ENCODE results near the gene BLOC1S1. TPM values are rescaled to one million over a fixed set of nuclear protein-coding genes. Genes with fewer than 3 reads are reported as not detected.
A peak's percentile ranks its signal among the peaks of the same experiment; 100 is the strongest.

BLOC1S1 gene
- total RNA-seq, 1 experiment from 2014 or later = 76.0 TPM

DNA sequence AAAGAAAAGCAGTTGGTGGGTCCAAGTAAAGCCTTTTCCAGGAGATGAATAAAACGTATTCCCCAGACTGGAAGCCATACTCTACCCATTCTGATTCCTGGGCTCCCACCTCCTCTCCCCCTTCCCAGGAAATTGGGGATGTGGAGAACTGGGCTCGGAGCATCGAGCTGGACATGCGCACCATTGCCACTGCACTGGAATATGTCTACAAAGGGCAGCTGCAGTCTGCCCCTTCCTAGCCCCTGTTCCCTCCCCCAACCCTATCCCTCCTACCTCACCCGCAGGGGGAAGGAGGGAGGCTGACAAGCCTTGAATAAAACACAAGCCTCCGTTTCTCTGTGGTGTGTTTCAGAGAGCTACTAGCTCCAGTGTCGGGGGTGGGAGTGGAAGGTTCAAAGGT, 3.5 kb downstream of the BLOC1S1 start:
- DNase-seq (ENCODE audit: low spot score) = no peak
- no peaks in the 10 kb centered on the region for H3K9me3 ChIP-seq (ENCODE audit: low read depth, low read length, poor library complexity, severe bottlenecking)
- no TSS peak for BruUV-seq (replicated peaks)
- CTCF ChIA-PET = no interaction called here
- intact Hi-C loops (cut with micrococcal nuclease; ENCODE audit: unreplicated experiment) = no loop called here
- peaks cover 8% of the 10 kb centered on the region for H3K36me3 ChIP-seq (ENCODE audit: insufficient read depth, low read length, poor library complexity, severe bottlenecking)
- peak overlapping the region; percentile 95 for H3K27ac ChIP-seq (ENCODE audit: low read depth, low read length, poor library complexity, severe bottlenecking)
- H3K27me3 ChIP-seq (replicated peaks; ENCODE audit: insufficient read depth, low read depth, low read length, poor library complexity) = no peaks in the 10 kb centered on the region
- POLR2A ChIA-PET (ENCODE audit: low non-redundant PET) = no interaction called here
- TF ChIP-seq, protein P1, sequence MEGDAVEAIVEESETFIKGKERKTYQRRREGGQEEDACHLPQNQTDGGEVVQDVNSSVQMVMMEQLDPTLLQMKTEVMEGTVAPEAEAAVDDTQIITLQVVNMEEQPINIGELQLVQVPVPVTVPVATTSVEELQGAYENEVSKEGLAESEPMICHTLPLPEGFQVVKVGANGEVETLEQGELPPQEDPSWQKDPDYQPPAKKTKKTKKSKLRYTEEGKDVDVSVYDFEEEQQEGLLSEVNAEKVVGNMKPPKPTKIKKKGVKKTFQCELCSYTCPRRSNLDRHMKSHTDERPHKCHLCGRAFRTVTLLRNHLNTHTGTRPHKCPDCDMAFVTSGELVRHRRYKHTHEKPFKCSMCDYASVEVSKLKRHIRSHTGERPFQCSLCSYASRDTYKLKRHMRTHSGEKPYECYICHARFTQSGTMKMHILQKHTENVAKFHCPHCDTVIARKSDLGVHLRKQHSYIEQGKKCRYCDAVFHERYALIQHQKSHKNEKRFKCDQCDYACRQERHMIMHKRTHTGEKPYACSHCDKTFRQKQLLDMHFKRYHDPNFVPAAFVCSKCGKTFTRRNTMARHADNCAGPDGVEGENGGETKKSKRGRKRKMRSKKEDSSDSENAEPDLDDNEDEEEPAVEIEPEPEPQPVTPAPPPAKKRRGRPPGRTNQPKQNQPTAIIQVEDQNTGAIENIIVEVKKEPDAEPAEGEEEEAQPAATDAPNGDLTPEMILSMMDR (conservative IDR thresholded peaks at IDR 0.05; ENCODE audit: low read depth, low read length) = no peak
- no peak for TF ChIP-seq EZH2 (IDR thresholded peaks at IDR 0.05; ENCODE audit: borderline replicate concordance, low read depth, low read length, poor library complexity, severe bottlenecking)
- peaks cover 40% of the 10 kb centered on the region for H3K4me1 ChIP-seq (ENCODE audit: insufficient read depth, low read length, poor library complexity, severe bottlenecking)
- H3K4me3 ChIP-seq (ENCODE audit: low read depth, low read length, poor library complexity, severe bottlenecking) = no peak overlapping the region

DNA sequence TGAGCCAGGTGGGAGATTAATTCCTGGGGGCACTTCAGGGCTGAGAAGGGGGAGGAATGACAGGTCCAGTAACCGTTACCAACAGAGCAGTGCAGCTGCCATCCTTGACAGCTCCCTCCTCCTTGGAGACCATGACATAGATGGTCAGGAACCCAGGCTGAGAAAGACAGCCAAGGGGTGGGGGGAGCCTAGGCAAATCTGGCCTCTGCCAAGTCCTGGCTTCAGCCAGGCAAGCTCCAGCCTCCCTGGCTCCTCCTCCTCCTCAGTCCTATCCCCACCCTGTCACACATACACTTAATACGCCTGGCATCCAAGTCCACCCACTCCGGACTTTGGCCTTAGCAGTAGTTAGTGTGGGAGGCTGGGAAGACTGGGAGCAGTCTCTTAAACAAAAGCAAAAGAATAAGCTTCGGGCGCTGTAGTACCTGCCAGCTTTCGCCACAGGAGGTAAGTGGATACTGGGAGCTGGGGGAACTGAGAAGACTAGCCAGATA, 4.3 kb downstream of the BLOC1S1 start, which contains the start of gene RDH5:
Gene RDH5 (plus strand): TSS at position 323 of the 494 bp plus-strand sequence. CDS start 792 bp downstream, outside the sequence.
- intact Hi-C loops (cut with micrococcal nuclease; ENCODE audit: unreplicated experiment) = loop anchor here (5.0 kb wide), 1 partner anchor 63 kb away; no protein-coding TSS in a partner anchor
- POLR2A ChIA-PET (ENCODE audit: low non-redundant PET) = no interaction called here
- peak within 1 kb of the TSS; percentile 28 for H3K27ac ChIP-seq (ENCODE audit: low read depth, low read length, poor library complexity, severe bottlenecking)
- H3K27me3 ChIP-seq (replicated peaks; ENCODE audit: insufficient read depth, low read depth, low read length, poor library complexity) = no peaks in the 10 kb centered on the region
- H3K4me1 ChIP-seq (ENCODE audit: insufficient read depth, low read length, poor library complexity, severe bottlenecking) = peaks cover 43% of the 10 kb centered on the region
- no peak for TF ChIP-seq EZH2 (IDR thresholded peaks at IDR 0.05; ENCODE audit: borderline replicate concordance, low read depth, low read length, poor library complexity, severe bottlenecking)
- TF ChIP-seq, protein P1 (conservative IDR thresholded peaks at IDR 0.05; ENCODE audit: low read depth, low read length) = no peak
- CTCF ChIA-PET = interaction anchor here (0.5 kb wide), 1 partner anchor 62 kb away, joined by 3 read pairs; no protein-coding TSS in a partner anchor
- DNase-seq (ENCODE audit: low spot score) = no peak
- peaks cover 11% of the 10 kb centered on the region for H3K36me3 ChIP-seq (ENCODE audit: insufficient read depth, low read length, poor library complexity, severe bottlenecking)
- BruUV-seq (replicated peaks) = no TSS peak
- H3K4me3 ChIP-seq (ENCODE audit: low read depth, low read length, poor library complexity, severe bottlenecking) = no peak within 1 kb of the TSS
- H3K9me3 ChIP-seq (ENCODE audit: low read depth, low read length, poor library complexity, severe bottlenecking) = no peaks in the 10 kb centered on the region

DNA sequence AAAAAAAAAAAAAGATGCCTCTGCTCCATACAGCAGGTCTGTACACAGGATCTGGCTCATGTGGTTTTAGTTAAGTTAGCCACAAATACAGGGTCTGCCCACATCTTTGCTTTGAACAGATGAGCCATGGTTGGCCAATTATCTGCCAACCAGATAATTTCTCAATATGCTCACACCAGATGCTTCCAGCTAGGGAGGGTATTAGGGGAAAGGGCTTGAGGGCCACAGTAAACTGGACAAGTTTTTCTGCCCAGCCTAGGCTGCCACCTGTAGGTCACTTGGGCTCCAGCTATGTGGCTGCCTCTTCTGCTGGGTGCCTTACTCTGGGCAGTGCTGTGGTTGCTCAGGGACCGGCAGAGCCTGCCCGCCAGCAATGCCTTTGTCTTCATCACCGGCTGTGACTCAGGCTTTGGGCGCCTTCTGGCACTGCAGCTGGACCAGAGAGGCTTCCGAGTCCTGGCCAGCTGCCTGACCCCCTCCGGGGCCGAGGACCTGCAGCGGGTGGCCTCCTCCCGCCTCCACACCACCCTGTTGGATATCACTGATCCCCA, 5.1 kb downstream of the BLOC1S1 start:
- TF ChIP-seq, protein P1 (conservative IDR thresholded peaks at IDR 0.05; ENCODE audit: low read depth, low read length) = peak; percentile 38
- TF ChIP-seq EZH2 (IDR thresholded peaks at IDR 0.05; ENCODE audit: borderline replicate concordance, low read depth, low read length, poor library complexity, severe bottlenecking) = no peak
- ChIA-PET CTCF (interaction anchor here (0.5 kb wide), 1 partner anchor 63 kb away, joined by 3 read pairs; no protein-coding TSS in a partner anchor), POLR2A (ENCODE audit: low non-redundant PET) (no interaction called here)
- Histone ChIP-seq H3K4me1 (ENCODE audit: insufficient read depth, low read length, poor library complexity, severe bottlenecking) (peaks cover 38% of the 10 kb centered on the region), H3K27me3 (replicated peaks; ENCODE audit: insufficient read depth, low read depth, low read length, poor library complexity) (no peaks in the 10 kb centered on the region), H3K27ac (ENCODE audit: low read depth, low read length, poor library complexity, severe bottlenecking) (no peak overlapping the region), H3K9me3 (ENCODE audit: low read depth, low read length, poor library complexity, severe bottlenecking) (no peaks in the 10 kb centered on the region), H3K4me3 (ENCODE audit: low read depth, low read length, poor library complexity, severe bottlenecking) (no peak overlapping the region), H3K36me3 (ENCODE audit: insufficient read depth, low read length, poor library complexity, severe bottlenecking) (peaks cover 19% of the 10 kb centered on the region)
- DNase-seq (ENCODE audit: low spot score) = no peak
- BruUV-seq (replicated peaks) = no TSS peak
- intact Hi-C loops (cut with micrococcal nuclease; ENCODE audit: unreplicated experiment) = loop anchor here (5.0 kb wide), 1 partner anchor 64 kb away; no protein-coding TSS in a partner anchor

Measured in A673 (cell line).